ENCODE results near the gene EIF2S3.
"Not testable (repeated sequence)": the region's sequence is repeated elsewhere in the genome, so short reads cannot be mapped to it uniquely, and the experiment has no call there.

Gene EIF2S3

DNA sequence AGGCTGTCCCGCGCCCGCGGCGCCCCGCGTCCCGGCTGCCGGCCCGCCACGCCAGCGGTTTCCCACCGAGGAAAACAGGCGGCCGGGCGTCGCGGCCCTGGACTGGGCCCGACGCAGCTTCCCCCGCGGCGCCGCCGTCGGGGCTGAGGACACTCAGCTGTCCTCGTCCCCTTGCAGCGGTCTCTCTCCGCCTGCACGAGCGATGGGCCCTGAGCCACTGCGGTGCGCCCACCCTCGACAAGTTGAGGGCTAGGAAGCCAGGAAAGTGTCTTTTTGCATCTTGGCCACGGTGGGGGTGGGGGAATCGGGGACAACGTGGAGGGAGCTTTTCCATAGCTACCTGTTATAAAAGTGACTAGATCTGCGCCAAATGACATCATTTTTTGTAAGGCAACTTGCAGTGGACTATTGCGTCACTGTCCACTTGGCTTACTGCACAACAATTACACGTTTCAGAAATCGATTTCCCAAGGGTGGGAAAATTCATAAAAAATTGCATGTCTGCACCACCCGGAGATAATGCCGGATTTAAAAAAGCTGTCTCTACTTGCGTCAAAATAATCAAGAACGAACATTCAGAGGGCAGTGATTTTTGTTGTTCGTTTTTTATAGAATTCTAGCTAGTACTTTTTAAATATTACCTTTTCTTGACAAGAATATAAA lies 28.9 kb upstream of the EIF2S3 start:
- peak overlapping the region; percentile 64 for H3K4me3 ChIP-seq (ENCODE audit: low read depth, low read length)
- peak; percentile 75 for DNase-seq (ENCODE audit: low read depth)
- TF ChIP-seq, protein P1, sequence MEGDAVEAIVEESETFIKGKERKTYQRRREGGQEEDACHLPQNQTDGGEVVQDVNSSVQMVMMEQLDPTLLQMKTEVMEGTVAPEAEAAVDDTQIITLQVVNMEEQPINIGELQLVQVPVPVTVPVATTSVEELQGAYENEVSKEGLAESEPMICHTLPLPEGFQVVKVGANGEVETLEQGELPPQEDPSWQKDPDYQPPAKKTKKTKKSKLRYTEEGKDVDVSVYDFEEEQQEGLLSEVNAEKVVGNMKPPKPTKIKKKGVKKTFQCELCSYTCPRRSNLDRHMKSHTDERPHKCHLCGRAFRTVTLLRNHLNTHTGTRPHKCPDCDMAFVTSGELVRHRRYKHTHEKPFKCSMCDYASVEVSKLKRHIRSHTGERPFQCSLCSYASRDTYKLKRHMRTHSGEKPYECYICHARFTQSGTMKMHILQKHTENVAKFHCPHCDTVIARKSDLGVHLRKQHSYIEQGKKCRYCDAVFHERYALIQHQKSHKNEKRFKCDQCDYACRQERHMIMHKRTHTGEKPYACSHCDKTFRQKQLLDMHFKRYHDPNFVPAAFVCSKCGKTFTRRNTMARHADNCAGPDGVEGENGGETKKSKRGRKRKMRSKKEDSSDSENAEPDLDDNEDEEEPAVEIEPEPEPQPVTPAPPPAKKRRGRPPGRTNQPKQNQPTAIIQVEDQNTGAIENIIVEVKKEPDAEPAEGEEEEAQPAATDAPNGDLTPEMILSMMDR (conservative IDR thresholded peaks at IDR 0.05; ENCODE audit: low read depth, low read length) = no peak

DNA sequence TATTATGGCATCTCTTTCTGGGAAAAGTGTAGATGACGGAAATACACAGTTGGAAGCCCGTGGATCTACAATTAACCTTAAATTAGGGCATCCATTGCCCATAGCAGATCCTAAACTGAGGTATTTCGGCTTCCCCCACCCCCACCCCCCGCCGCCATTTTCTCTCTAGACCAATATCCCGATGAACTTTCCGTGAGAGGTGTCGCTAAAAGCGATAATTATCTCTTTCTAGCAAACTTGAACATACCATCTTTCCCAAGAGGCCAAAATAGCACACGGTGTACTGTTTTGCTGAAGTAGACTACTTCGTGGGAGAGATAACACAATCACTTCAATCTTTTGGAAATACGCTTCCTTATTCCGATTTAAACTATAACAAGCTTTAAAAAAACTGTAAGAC lies 28.3 kb upstream of the EIF2S3 start:
- DNase-seq (ENCODE audit: low read depth) = no peak
- TF ChIP-seq, protein P1 (conservative IDR thresholded peaks at IDR 0.05; ENCODE audit: low read depth, low read length) = no peak
- peak overlapping the region; percentile 64 for H3K4me3 ChIP-seq (ENCODE audit: low read depth, low read length)

DNA sequence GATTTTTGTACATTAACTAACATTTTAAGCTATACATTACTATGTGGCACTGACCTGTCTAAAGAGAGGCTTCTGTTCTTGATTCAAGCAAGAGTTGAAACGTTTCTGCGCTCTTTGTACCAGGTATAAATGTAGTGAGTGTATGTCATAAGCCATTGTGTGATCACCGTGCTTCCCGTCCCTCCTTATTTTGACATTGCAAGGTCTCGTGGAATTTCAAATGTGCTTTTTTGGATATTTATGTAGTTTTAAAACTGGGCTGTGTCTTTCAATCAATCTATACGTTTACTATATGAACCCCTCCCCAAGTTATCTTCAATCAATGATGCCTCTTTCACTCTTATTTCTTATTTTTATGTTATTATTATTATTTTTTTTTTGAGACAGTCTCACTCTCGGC lies 27.7 kb upstream of the EIF2S3 start, which contains the start of gene KLHL15:
TSS of gene KLHL15 (minus strand) at position 101 of the 400 bp plus-strand sequence. CDS start 20,493 bp downstream, outside the sequence.
- no peak for DNase-seq (ENCODE audit: low read depth)
- TF ChIP-seq, protein P1 (conservative IDR thresholded peaks at IDR 0.05; ENCODE audit: low read depth, low read length) = no peak
- peak within 1 kb of the TSS; percentile 64 for H3K4me3 ChIP-seq (ENCODE audit: low read depth, low read length)

DNA sequence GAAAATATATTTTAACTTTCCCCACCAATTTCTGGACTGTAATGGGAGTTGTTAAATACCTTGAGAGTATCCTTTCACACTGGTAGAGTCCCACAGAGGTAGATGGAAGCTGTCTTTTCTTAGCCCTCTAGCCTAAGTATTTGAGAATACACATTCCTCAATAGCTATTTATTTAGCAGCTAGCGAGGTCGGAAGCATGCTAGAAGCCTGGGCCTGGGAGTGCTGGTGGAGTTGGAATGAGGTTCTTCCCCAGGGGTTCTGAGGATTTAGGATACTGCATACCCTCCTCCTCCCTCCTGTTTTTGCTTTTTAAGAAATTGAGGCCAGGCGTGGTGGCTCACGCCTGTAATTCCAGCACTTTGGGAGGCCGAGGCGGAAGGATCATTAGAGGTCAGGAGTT lies 26.8 kb upstream of the EIF2S3 start:
- DNase-seq (ENCODE audit: low read depth) = no peak
- TF ChIP-seq, protein P1 (conservative IDR thresholded peaks at IDR 0.05; ENCODE audit: low read depth, low read length) = no peak
- H3K4me3 ChIP-seq (ENCODE audit: low read depth, low read length) = no peak overlapping the region

DNA sequence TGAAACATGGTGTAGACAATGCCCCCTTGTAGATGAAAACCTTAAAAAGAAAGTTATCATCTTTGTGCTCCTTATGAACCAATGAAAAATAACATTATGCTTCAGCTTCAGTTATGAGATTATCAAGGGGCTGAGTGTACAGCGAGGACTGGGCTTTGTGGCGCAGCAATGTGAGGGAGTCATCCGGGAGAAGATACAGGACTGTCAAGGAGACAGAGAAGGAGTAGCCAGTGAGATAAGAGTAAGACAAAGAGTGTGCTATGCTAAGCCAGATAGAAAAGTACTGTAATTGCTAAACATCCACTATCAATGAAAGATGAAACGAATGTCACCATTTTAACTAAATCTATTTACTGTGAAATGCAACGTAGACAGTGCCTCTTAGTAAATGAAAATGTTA lies 24.2 kb upstream of the EIF2S3 start:
- no peak overlapping the region for H3K4me3 ChIP-seq (ENCODE audit: low read depth, low read length)
- DNase-seq (ENCODE audit: low read depth) = no peak
- TF ChIP-seq, protein P1 (conservative IDR thresholded peaks at IDR 0.05; ENCODE audit: low read depth, low read length) = no peak

DNA sequence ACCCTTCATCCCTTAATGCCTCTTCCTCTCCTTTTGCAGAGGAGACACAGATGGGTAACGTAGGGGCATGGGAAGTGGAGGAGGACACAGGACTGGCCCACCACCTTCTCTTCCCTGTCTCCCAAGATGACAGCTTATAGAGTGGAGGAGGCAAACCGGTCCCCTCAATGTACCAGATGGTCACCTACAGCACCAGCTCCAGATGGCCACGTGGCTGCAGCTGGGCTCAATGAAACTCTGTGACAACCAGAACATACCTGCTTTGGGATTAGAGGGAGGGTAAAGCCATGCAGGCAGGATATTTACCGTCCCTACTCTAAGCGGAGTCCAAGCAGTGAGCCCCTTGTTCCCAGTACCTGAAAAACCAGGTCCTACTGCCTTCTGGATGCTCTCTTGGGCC lies 20.3 kb upstream of the EIF2S3 start:
- H3K4me3 ChIP-seq (ENCODE audit: low read depth, low read length) = no peak overlapping the region
- TF ChIP-seq, protein P1 (conservative IDR thresholded peaks at IDR 0.05; ENCODE audit: low read depth, low read length) = no peak
- no peak for DNase-seq (ENCODE audit: low read depth)

DNA sequence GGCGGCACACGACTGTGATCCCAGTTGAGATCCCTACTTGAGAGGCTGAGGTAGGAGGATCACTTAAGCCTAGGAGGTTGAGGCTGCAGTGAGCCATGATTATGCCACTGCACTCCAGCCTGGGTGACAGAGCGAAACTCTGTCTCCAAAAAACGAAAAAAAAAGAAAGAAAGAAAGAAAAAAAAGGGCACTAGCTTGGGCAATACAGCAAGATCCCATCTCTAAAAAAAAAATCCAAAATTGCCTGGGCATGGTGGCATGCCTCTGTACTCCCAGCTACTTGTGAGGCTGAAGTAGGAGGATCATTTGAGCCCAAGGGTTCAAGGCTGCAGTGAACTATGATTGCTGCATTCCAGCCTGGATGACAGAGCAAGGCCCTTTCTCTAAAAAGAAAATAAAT lies 17.0 kb upstream of the EIF2S3 start:
- H3K4me3 ChIP-seq (ENCODE audit: low read depth, low read length) = no peak overlapping the region
- TF ChIP-seq, protein P1 (conservative IDR thresholded peaks at IDR 0.05; ENCODE audit: low read depth, low read length) = no peak
- DNase-seq (ENCODE audit: low read depth) = no peak

DNA sequence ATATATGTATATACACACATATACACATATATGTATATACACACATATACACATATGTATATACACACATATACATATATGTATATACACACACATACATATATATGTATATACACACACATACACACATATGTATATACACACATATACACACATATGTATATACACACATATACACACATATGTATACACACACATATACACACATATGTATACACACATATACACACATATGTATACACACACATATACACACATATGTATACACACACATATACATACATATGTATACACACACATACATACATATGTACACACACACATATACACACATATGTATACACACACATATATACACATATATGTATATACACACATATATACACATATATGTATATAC lies 8.7 kb upstream of the EIF2S3 start:
- not testable (repeated sequence) for DNase-seq (ENCODE audit: low read depth); H3K4me3 ChIP-seq (ENCODE audit: low read depth, low read length)

DNA sequence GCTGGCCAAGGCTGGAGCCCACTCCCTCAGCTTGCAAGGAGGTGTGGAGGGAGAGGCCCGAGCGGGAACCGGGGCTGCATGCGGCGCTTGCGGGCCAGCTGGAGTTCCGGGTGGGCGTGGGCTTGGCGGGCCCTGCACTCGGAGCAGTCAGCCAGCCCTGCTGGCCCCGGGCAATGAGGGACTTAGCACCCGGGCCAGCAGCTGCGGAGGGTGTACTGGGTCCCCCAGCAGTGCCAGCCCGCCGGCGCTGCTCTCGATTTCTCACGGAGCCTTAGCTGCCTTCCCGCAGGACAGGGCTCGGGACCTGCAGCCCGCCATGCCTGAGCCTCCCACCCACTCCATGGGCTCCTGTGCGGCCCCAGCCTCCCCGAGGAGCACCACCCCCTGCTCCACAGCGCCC lies 5.1 kb upstream of the EIF2S3 start:
- not testable (repeated sequence) for DNase-seq (ENCODE audit: low read depth)

DNA sequence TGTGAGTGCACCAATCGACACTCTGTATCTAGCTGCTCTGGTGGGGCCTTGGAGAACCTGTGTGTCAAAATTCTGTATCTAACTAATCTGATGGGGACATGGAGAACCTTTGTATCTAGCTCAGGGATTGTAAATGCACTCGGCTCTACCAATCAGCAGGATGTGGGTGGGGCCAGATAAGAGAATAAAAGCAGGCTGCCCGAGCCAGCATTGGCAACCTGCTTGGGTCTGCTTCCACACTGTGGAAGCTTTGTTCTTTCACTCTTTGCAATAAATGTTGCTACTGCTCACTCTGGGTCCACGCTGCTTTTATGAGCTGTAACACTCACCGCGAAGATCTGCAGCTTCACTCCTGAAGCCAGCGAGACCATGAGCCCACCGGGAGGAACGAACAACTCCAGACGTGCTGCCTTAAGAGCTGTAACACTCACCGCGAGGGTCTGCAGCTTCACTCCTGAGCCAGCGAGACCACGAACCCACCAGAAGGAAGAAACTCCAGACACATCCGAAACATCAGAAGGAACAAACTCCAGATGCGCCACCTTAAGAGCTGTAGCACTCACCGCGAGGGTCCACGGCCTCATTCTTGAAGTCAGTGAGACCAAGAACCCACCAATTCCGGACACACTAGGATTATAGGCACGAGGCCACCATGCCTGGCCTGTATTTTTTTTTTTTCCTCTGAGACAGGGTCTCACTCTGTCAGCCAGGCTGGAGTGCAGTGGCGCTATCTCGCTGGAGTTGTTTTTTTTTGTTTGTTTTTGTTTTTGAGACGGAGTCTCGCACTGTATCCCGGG lies 4.0 kb upstream of the EIF2S3 start:
- H3K4me3 ChIP-seq (ENCODE audit: low read depth, low read length); DNase-seq (ENCODE audit: low read depth): not testable (repeated sequence)

More for the DNA sequence above, 5.1 kb upstream of the EIF2S3 start:
- not testable (repeated sequence) for H3K4me3 ChIP-seq (ENCODE audit: low read depth, low read length)
